ENCODE results near the gene SMAP2.

DNA sequence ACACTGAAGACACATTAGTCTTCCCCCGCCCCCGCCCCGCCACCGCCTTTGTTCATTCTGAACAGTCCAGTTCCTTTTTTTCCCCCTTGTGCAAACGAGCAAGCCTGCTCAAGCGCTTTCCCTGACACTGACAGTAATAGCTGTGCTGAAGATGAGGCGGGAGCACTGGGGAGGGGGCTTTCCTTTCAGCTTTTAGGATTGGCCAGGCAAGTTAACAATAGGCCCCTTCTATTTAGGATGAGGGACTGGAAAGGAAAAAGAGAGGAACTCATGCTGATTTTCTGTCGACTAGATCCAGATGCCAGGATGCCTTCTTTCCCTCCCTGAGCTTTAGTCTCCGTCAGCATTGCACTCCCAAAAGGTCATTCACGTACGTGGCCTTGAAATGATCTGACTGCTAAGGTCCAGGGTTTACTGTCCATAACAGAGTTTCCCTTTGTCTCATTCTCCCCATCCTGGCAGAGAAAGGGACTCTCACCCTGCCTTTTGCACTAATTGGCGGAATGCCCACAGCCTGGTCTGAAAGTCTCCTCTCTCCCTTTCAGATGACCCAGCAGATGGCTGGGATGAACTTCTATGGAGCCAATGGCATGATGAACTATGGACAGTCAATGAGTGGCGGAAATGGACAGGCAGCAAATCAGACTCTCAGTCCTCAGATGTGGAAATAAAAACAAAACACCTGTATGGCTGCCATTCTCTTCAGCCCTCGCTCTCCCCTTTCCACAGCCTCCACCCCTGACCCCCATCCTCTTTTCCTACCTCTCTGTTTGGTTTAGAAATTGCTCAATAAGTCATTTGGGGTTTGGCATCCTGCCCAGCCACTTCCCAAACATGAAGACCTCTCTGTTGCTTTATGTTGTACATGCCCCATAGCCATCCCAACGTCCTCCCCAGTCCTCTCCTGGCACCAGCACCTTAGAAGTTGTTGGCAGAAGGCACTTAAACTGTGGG is 48.2 kb downstream of the SMAP2 start:
- TF ChIP-seq, protein P1, sequence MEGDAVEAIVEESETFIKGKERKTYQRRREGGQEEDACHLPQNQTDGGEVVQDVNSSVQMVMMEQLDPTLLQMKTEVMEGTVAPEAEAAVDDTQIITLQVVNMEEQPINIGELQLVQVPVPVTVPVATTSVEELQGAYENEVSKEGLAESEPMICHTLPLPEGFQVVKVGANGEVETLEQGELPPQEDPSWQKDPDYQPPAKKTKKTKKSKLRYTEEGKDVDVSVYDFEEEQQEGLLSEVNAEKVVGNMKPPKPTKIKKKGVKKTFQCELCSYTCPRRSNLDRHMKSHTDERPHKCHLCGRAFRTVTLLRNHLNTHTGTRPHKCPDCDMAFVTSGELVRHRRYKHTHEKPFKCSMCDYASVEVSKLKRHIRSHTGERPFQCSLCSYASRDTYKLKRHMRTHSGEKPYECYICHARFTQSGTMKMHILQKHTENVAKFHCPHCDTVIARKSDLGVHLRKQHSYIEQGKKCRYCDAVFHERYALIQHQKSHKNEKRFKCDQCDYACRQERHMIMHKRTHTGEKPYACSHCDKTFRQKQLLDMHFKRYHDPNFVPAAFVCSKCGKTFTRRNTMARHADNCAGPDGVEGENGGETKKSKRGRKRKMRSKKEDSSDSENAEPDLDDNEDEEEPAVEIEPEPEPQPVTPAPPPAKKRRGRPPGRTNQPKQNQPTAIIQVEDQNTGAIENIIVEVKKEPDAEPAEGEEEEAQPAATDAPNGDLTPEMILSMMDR (IDR thresholded peaks at IDR 0.05 in 4 of 5, conservative IDR thresholded peaks at IDR 0.05 in 1 of 5) = no peak
- no peak for TF ChIP-seq POLR2A (IDR thresholded peaks at IDR 0.05)

Data from gastrocnemius medialis (tissue), 4 donors.